Gastrocnemius medialis (tissue), 4 donors: ENCODE results near the gene DENND6B. TPM values are rescaled to one million over a fixed set of nuclear protein-coding genes. Genes with fewer than 3 reads are reported as not detected.

ENCODE experiments used
- ATAC-seq, 2 donors: fragments of 150-250 bp; one replicate each; pipeline ENCODE4 v1.9.1; 2016
- DNase-seq, 2 donors: peaks; one replicate each; pipeline ENCODE4 v3.0.0-alpha.2; 2019
- H3K27ac ChIP-seq, 4 donors: fragments of 200-600 bp; sonication (generic); 1 replicate in 1 of 4; 2 replicates in 3 of 4; pipeline ENCODE4 v1.5.1; 2016 to 2018; ENCODE audit warnings: mild to moderate bottlenecking in 2 of 4, moderate library complexity in 1 of 4
- H3K27me3 ChIP-seq, 3 donors: fragments of 200-600 bp; sonication (generic) in 2 of 3; 1 replicate in 1 of 3; 2 replicates in 2 of 3; pipeline versions ENCODE4 v1.5.1 to v1.6.0; 2016 to 2019; ENCODE audit warnings: mild to moderate bottlenecking in 1 of 3, moderate library complexity in 1 of 3
- H3K36me3 ChIP-seq, 2 donors: fragments of 200-600 bp; sonication (generic) in 1 of 2; one replicate each; pipeline ENCODE4 v1.5.1; 2017 to 2018
- H3K4me1 ChIP-seq, 2 donors: fragments of 200-600 bp; sonication (generic) in 1 of 2; one replicate each; pipeline ENCODE4 v1.5.1; 2016 to 2017; ENCODE audit warnings: mild to moderate bottlenecking in 2 of 2
- H3K4me3 ChIP-seq, 4 donors: fragments of 200-600 bp; sonication (generic) in 3 of 4; 1 replicate in 1 of 4; 2 replicates in 3 of 4; pipeline ENCODE4 v1.5.1; 2016 to 2019; ENCODE audit warnings: mild to moderate bottlenecking in 2 of 4
- H3K9me3 ChIP-seq, 3 donors: fragments of 200-600 bp; sonication (generic) in 2 of 3; 1 replicate in 1 of 3; 2 replicates in 2 of 3; pipeline ENCODE4 v1.5.1; 2016 to 2019
- CTCF ChIP-seq, 5 experiments: fragments of 450-650 bp in 3 of 5; fragments of 200-600 bp in 2 of 5; sonication (generic) in 2 of 5; IDR thresholded peaks in 4 of 5; conservative IDR thresholded peaks in 1 of 5; 1 replicate in 4 of 5; 2 replicates in 1 of 5; pipeline ENCODE4 v1.5.1; 2016 to 2019; ENCODE audit warnings: antibody characterized with exemption in 5 of 5, mild to moderate bottlenecking in 3 of 5, moderate library complexity in 3 of 5
- POLR2A ChIP-seq, 2 donors: fragments of 450-650 bp; IDR thresholded peaks; one replicate each; pipeline ENCODE4 v1.6.1; 2017; ENCODE audit warnings: antibody characterized with exemption in 2 of 2, mild to moderate bottlenecking in 2 of 2, moderate library complexity in 2 of 2
- in situ Hi-C, 4 donors: fragments of 200-750 bp; cut with MboI; loops; one replicate each; pipeline versions ENCODE4 v1.15.0 to v1.8.0; 2017; ENCODE audit warnings: low sequenced_read_pairs in 4 of 4
- intact Hi-C: fragments of 100-400 bp; cut with DNase I; formaldehyde crosslinking; loops from one replicate; pipeline ENCODE4 v1.15.1; 2023; ENCODE audit warnings: low total_unique reads
- total RNA-seq, 4 donors: library from RNA; depleted of rRNA; stranded (reverse); fragments of >200 nt; gene quantifications; one replicate each; pipeline versions ENCODE4 v1.1.0 to v1.2.3, GENCODE V29; 2016

DENND6B gene
- total RNA-seq, 4 donors from 2014 or later: 0.55 to 0.84 (median 0.68) TPM; not detected in 1

GRCh38 chr22:50278461-50278860 lies 48.4 kb downstream of the DENND6B start:
- TF ChIP-seq CTCF (IDR thresholded peaks at IDR 0.05 in 4 of 5, conservative IDR thresholded peaks at IDR 0.05 in 1 of 5): no peak
- TF ChIP-seq POLR2A (IDR thresholded peaks at IDR 0.05): no peak
- H3K4me3 ChIP-seq: no peak overlapping the region
- H3K27ac ChIP-seq: no peak overlapping the region
- H3K4me1 ChIP-seq: peaks cover 0 to 4% of the 10 kb centered on the region in 2 donors
- H3K36me3 ChIP-seq: peaks cover 0 to 9% of the 10 kb centered on the region in 2 donors
- DNase-seq: no peak
- ATAC-seq: no peak
- no peaks in the 10 kb centered on the region for H3K9me3 ChIP-seq
- intact Hi-C loops: loop anchor here (5.0 kb wide), 1 partner anchor 49 kb away; the partner anchor contains the start of gene DENND6B
- in situ Hi-C loops: loop anchor here in 2 of 4 donors (10.0 kb wide), 1 partner anchor 46 kb away; the partner anchor contains the start of gene DENND6B (in 2 of the 2)
- no peaks in the 10 kb centered on the region for H3K27me3 ChIP-seq

- DNase-seq: no peak
- ATAC-seq: no peak
- H3K27ac ChIP-seq: no peak overlapping the region
- H3K9me3 ChIP-seq: no peaks in the 10 kb centered on the region
- in situ Hi-C loops (loop anchor here in 2 of 4 donors (10.0 kb wide), 1 partner anchor 47 kb away; the partner anchor contains the start of gene DENND6B (in 2 of the 2)), intact Hi-C loops (loop anchor here (5.0 kb wide), 1 partner anchor 50 kb away; the partner anchor contains the start of gene DENND6B)
- H3K4me1 ChIP-seq: peaks cover 0 to 4% of the 10 kb centered on the region in 2 donors
- no peaks in the 10 kb centered on the region for H3K27me3 ChIP-seq
- H3K4me3 ChIP-seq: no peak overlapping the region
- TF ChIP-seq POLR2A (IDR thresholded peaks at IDR 0.05) (no peak), CTCF (IDR thresholded peaks at IDR 0.05 in 4 of 5, conservative IDR thresholded peaks at IDR 0.05 in 1 of 5) (no peak)
- H3K36me3 ChIP-seq: peaks cover 0 to 9% of the 10 kb centered on the region in 2 donors
Observed at GRCh38 chr22:50277761-50278160, 49.1 kb downstream of the DENND6B start.

- TF ChIP-seq CTCF (IDR thresholded peaks at IDR 0.05 in 4 of 5, conservative IDR thresholded peaks at IDR 0.05 in 1 of 5) (peak in 2 of 5 experiments; percentile 28 to 46), POLR2A (IDR thresholded peaks at IDR 0.05) (no peak)
- in situ Hi-C loops: loop anchor here in 2 of 4 donors (10.0 kb wide), 1 partner anchor 49 kb away; the partner anchor contains the start of gene DENND6B (in 2 of the 2)
- peaks cover 0 to 6% of the 10 kb centered on the region in 2 donors for H3K36me3 ChIP-seq
- DNase-seq (no peak), ATAC-seq (peak; percentile 6 to 40)
- H3K9me3 ChIP-seq: no peaks in the 10 kb centered on the region
- H3K4me1 ChIP-seq: peaks cover 4 to 12% of the 10 kb centered on the region in 2 donors
- H3K4me3 ChIP-seq: no peak overlapping the region
- intact Hi-C loops: loop anchor here (5.0 kb wide), 1 partner anchor 51 kb away; the partner anchor contains the start of gene DENND6B
- H3K27ac ChIP-seq: no peak overlapping the region
- H3K27me3 ChIP-seq: peaks cover 2 to 7% (median 4%) of the 10 kb centered on the region in 3 donors
Observed at GRCh38 chr22:50276143-50276542, 50.7 kb downstream of the DENND6B start.

GRCh38 chr22:50275181-50276055 lies 51.4 kb downstream of the DENND6B start:
- no peaks in the 10 kb centered on the region for H3K9me3 ChIP-seq
- H3K4me3 ChIP-seq: no peak overlapping the region
- peaks cover 0 to 3% of the 10 kb centered on the region in 2 donors for H3K36me3 ChIP-seq
- no peak overlapping the region for H3K27ac ChIP-seq
- TF ChIP-seq CTCF (IDR thresholded peaks at IDR 0.05 in 4 of 5, conservative IDR thresholded peaks at IDR 0.05 in 1 of 5) (no peak), POLR2A (IDR thresholded peaks at IDR 0.05) (no peak)
- peaks cover 4 to 8% (median 7%) of the 10 kb centered on the region in 3 donors for H3K27me3 ChIP-seq
- H3K4me1 ChIP-seq: peaks cover 11 to 20% of the 10 kb centered on the region in 2 donors
- ATAC-seq (no peak), DNase-seq (no peak)
- in situ Hi-C loops: loop anchor here in 2 of 4 donors (10.0 kb wide), 1 partner anchor 49 kb away; the partner anchor contains the start of gene DENND6B (in 2 of the 2)
- intact Hi-C loops: loop anchor here (2.0 to 5.0 kb wide), 2 partner anchors 52 to 67 kb away; partner anchors contain the start of genes DENND6B and PPP6R2
